HS-5 (cell line): Measurements from ENCODE around the gene NLN.
A peak's percentile ranks its signal among the peaks of the same experiment; 100 is the strongest.
"Not testable (repeated sequence)": the region's sequence is repeated elsewhere in the genome, so short reads cannot be mapped to it uniquely, and the experiment has no call there.

ENCODE experiments used
- DNase-seq: peaks from one replicate; pipeline ENCODE4 v3.0.0-alpha.2; 2012; ENCODE audit warnings: low read depth

The NLN gene

DNA sequence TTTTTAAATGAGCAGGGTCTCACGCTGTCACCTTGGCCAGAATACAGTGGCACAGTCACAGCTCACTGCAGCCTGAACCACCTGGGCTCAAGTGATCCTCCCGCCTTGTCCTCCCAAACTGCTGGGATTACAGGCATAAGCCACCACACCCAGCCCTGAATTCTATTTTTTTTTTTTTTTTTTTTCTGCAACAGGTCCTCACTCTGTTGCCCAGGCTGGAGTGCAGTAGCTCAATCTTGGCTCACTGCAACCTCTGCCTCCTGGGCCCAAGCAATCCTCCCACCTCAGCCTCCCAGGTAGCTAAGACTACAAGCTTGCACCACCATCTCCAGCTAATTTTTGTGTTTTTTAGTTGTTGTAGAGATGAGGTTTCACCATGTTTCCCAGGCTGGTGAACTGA lies 51.0 kb downstream of the NLN start:
- DNase-seq: not testable (repeated sequence)

GRCh38 chr5:65774346-65774745 lies 52.3 kb downstream of the NLN start:
- DNase-seq: peak; percentile 83

- no peak for DNase-seq
These were observed 53.5 kb downstream of the NLN start for GRCh38 chr5:65775476-65775875.

DNA sequence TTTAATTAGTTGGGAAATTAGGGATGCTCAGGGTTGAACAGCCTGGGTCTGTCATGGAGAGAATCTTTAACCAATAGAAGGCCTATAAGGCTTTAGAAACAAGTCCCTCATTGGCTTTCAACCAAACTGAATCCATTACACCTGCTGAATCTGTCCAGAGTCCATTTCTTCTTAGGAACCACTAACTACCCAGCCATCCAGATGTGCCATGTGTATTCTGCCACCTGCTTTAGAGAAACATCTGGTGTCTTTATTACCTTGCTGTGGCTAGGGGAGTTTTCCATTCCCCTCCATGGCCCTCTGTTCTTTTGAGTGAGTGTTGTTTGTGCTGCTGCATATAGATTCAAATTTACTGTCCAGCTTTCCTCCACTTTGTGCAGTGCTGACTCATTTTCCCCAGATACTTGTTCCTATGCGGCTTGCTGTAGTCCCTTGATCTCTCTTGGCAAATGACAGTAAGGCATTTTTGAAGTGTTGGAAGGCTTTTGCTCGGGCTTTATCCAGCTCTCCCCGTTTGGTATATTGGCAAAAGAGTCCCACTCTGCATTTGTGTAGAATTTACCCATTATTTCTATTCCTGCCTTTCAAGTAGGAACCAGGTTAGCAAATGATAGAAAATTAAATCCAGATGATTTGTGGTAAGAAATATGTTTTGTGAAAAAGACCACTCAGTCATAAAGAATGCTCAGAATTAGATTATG lies 54.6 kb downstream of the NLN start:
- DNase-seq: peak; percentile 57

DNA sequence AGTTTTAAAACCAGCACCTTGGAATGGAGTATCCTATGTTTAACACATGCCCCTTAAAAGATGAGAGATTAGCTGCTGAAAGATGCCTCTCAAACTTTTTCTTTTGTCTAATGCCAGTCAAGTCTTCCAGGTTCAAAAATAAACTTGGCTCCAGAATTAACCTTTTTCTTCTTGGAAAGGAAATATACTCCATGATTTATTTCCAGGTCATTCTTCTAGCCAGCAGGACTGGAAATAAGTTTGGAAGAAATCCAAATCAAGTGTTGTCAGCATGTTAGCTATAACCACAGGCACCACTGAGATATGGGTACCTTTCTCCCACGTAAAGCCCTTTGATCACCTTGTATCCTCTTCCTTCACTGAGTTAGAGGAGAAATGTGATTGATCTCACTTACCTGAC lies 56.1 kb downstream of the NLN start:
- no peak for DNase-seq

- DNase-seq: no peak
These were observed 57.6 kb downstream of the NLN start for GRCh38 chr5:65779643-65780042.

DNA sequence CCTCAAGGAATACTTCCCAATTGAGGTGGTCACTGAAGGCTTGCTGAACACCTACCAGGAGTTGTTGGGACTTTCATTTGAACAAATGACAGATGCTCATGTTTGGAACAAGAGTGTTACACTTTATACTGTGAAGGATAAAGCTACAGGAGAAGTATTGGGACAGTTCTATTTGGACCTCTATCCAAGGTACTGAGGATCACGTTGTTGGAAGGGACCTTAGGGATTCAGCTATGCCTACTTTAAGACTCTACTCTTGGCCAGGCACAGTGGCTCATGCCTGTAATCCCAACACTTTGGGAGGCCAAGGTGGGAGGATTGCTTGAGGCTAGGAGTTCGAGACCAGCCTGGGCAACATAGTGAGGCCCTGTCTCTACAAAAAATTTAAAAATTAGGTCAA lies 66.3 kb downstream of the NLN start:
- not testable (repeated sequence) for DNase-seq

- no peak for DNase-seq
These were observed 68.6 kb downstream of the NLN start for GRCh38 chr5:65790371-65791163.

- no peak for DNase-seq
These were observed 70.0 kb downstream of the NLN start for GRCh38 chr5:65791712-65792673.

- DNase-seq: peak; percentile 44
These were observed 74.3 kb downstream of the NLN start for GRCh38 chr5:65796269-65796668.

GRCh38 chr5:65796751-65797316 lies 74.8 kb downstream of the NLN start:
- DNase-seq: no peak

DNA sequence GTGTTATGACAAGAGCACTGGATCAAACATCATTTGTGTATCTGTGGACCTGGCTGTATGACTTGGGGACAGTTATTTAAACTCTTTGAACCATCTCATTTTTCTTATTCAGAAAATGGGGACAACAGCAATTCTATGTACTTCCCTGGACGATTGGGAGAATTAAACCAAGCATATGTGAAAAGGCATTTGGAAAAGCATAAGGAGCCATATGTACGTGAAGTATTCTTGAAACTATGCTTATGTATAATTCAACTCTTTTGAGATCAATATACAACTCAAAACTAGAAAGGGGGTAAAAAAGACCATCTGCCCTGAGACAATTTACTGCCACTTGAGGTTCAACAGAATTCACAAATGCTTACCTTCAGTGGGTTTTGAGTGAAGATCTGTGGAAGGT lies 75.5 kb downstream of the NLN start:
- DNase-seq: no peak

DNA sequence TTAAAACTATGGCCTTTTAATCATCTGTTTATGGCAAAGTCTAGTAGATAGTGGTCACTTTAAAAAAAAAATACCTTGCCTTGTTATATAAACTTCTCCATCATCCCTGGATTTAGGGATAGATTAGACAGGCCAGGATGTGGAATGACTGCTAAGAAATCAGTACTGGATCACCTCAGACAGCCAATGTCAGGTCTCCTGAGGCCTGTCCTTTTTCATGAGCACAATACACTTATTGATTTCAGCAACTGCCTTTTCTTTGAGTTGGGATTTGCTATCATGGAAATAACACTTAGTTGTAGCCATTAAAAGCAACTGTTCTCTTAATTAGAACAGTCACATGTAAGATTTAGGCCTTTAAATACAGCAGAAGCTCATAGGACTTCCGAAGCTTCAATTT lies 77.9 kb downstream of the NLN start:
- DNase-seq: no peak

DNA sequence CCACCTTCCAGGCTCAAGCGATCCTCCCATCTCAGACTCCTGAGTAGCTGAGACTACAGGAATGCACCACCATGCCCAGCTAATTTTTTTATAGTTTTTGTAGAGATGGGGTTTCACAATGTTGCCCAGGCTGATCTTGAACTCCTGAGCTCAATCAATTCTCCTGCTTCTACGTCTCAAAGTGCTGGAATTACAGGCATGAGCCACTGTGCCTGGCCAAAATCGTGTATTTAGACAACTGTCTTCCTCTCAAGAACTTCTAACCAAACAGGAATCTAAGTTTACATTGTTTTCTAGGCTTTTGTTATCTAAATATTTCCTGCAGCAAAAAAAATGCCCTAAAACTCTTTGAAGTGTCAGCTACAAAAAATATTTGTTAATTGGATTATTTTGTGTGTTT lies 78.8 kb downstream of the NLN start:
- no peak for DNase-seq

DNA sequence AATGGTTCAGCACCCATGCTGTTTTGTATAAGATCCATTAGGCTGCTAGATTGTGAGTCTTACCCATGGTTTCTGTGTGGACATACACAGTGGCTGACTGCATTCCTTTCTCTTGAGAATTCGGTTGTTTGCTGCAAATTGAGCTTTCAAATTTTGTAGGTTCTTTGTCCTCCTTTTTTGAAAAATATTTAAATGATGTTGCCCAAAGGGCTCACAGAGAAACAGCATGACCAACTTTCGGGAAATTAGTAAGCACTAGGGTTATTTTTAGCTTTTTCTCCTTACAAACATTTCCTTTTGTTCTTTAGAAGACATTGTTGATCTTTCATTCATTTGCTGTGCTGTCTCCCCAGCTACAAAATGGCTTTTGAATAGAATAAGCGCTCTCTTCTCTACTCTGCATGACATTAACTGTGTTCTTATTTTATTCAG lies 79.4 kb downstream of the NLN start:
- DNase-seq: peak; percentile 35

- DNase-seq: no peak
These were observed 80.1 kb downstream of the NLN start for GRCh38 chr5:65802080-65802479.

DNA sequence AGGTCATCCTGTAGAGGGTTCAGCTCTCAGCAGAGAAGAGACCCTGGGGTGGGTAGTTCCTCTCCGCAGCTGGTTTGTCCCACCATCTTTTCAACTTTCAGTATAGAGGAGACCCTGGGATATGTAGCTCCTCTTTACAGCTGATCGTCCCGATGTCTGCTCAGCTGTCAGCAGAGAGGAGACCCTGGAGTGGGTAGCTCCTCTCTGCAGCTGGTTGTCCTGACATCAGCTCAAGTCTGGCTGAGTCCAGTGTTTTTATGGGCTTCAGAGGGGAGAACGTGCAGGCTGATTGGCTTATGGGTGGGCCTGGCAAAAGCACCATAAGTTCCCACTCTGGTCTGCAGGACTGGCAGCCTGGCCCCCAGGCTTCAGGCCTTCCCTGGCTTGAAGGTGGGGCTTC lies 80.8 kb downstream of the NLN start:
- no peak for DNase-seq

DNA sequence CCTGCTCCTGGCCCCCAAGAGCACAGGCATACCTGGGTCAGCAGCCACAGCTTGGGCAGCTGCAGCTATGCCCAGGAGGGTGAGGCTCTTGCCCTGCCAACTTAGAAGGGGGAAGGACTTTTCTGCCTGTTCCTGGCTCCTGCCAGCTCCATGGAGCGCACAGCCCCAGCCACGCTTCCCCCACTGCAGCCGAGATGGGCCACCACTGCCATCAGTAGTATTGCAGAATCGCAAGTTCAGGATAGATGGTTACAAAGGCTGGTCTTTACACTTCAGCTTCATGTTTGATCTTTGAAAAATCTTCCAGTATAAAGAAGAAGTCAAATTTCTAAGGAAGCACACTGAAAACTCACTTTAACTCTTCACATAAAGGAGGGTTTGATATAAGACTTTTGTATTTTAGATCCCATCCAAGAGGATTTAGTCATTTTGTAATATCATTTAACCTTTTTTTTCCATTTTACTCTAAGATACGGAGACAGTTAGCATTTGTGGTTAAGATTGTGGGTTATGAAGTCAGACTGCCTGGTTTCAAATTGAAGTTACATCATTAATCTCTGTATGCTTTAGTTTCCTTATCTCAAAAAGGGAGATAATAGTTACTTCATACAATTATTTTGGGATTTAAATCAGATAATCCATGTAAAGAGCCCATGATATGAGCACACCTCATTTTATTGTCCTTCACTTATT lies 81.8 kb downstream of the NLN start:
- DNase-seq: no peak

- DNase-seq: no peak
These were observed 83.1 kb downstream of the NLN start for GRCh38 chr5:65805089-65805488.

- DNase-seq: not testable (repeated sequence)
These were observed 85.5 kb downstream of the NLN start for GRCh38 chr5:65807494-65807893.

- DNase-seq: no peak
These were observed 86.3 kb downstream of the NLN start for GRCh38 chr5:65808251-65808741.
